ENCODE measurements around the gene DOK1. TPM values are rescaled to one million over a fixed set of nuclear protein-coding genes. Genes with fewer than 3 reads are reported as not detected.

The DOK1 gene
- total RNA-seq, 4 donors from 2014 or later, result 11.9 to 26.5 (median 19.3) TPM

DNA sequence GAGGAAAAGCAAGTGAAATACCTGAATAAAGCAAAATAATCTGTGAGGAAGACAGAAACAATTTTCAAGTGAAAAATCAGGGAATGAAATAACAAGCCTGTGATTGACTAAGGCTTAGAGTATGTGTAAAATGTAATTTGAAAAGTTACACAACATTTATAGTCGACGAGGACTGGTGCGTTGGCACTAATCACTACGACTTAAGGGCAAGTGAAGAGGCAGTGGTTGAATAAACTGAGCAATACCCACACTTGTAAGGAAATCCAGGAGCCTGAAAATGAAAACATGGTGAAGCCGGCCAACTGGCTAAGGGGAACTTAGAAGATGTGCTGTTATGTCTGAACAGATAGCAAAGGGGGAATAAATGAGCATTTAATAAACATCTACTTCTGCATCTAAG is 13.4 kb downstream of the DOK1 start:
- H3K27me3 ChIP-seq, result peaks cover 0 to 14% (median 0%) of the 10 kb centered on the region in 4 donors
- DNase-seq (ENCODE audit: extremely low spot score), result no peak
- intact Hi-C loops (cut with DNase I), result no loop called here
- H3K27ac ChIP-seq (replicated peaks in 1 of 4), result no peak overlapping the region
- TF ChIP-seq, protein P1, sequence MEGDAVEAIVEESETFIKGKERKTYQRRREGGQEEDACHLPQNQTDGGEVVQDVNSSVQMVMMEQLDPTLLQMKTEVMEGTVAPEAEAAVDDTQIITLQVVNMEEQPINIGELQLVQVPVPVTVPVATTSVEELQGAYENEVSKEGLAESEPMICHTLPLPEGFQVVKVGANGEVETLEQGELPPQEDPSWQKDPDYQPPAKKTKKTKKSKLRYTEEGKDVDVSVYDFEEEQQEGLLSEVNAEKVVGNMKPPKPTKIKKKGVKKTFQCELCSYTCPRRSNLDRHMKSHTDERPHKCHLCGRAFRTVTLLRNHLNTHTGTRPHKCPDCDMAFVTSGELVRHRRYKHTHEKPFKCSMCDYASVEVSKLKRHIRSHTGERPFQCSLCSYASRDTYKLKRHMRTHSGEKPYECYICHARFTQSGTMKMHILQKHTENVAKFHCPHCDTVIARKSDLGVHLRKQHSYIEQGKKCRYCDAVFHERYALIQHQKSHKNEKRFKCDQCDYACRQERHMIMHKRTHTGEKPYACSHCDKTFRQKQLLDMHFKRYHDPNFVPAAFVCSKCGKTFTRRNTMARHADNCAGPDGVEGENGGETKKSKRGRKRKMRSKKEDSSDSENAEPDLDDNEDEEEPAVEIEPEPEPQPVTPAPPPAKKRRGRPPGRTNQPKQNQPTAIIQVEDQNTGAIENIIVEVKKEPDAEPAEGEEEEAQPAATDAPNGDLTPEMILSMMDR (IDR thresholded peaks at IDR 0.05), result no peak
- TF ChIP-seq EP300 (IDR thresholded peaks at IDR 0.05), result no peak
- TF ChIP-seq POLR2AphosphoS5 (IDR thresholded peaks at IDR 0.05), result no peak
- TF ChIP-seq POLR2A (IDR thresholded peaks at IDR 0.05; ENCODE audit: low read depth), result no peak
- no peaks in the 10 kb centered on the region for H3K9me3 ChIP-seq
- H3K36me3 ChIP-seq, result no peaks in the 10 kb centered on the region
- WGBS, result 72% methylated on average over 5 of the region's 5 CpGs
- H3K4me3 ChIP-seq, result no peak overlapping the region
- no peaks in the 10 kb centered on the region for H3K4me1 ChIP-seq

DNA sequence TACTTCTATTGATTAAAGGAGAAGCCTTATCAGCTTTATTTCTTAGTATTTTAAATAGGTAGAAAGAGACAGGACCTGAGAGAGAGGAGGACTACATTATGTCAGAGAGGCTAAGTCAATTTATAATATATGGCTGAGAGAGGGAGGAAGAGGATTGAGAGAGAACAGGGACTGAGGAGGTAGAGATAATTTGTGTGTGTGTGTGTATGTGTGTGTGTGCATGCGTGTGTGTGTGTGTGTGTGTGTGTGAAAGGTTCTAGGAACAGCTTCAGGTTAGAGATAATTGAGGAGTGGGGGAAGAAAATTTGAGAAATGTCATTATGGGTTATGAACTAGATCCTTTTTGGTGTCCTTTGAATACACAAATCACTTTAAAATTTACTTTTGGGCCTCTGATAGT is 15.2 kb downstream of the DOK1 start:
- intact Hi-C loops (cut with DNase I), result no loop called here
- WGBS, result 38% methylated on average over 1 of the region's 1 CpG
- no peak for DNase-seq (ENCODE audit: extremely low spot score)
- Histone ChIP-seq H3K27me3 (peaks cover 0 to 2% (median 0%) of the 10 kb centered on the region in 4 donors), H3K4me3 (no peak overlapping the region), H3K36me3 (no peaks in the 10 kb centered on the region), H3K27ac (replicated peaks in 1 of 4) (no peak overlapping the region), H3K4me1 (no peaks in the 10 kb centered on the region), H3K9me3 (no peaks in the 10 kb centered on the region)
- no peak for TF ChIP-seq POLR2AphosphoS5 (IDR thresholded peaks at IDR 0.05)
- TF ChIP-seq POLR2A (IDR thresholded peaks at IDR 0.05; ENCODE audit: low read depth), result no peak
- TF ChIP-seq, protein P1 (IDR thresholded peaks at IDR 0.05), result no peak
- TF ChIP-seq EP300 (IDR thresholded peaks at IDR 0.05), result no peak

DNA sequence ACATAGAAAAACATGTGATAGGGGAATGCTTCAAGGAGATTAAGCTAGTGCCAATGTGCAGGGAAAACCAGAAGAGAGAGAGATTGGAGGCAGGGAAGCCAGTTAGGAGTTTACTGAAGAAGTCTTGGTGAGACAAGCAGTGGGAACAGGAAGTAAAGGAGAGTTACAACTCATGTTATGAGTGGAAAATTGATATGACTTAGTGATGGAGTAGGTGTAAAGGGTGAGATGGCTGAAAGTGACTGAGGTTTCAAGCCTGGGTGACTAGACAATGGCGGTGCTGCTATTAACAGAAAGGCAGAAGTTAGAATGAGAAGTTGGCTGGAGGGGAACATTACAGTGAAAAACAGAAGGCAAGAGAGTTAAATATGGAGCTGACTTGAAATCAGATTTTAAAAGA is 16.5 kb downstream of the DOK1 start:
- intact Hi-C loops (cut with DNase I), result no loop called here
- DNase-seq (ENCODE audit: extremely low spot score), result no peak
- 73% methylated on average over 1 of the region's 1 CpG for WGBS

DNA sequence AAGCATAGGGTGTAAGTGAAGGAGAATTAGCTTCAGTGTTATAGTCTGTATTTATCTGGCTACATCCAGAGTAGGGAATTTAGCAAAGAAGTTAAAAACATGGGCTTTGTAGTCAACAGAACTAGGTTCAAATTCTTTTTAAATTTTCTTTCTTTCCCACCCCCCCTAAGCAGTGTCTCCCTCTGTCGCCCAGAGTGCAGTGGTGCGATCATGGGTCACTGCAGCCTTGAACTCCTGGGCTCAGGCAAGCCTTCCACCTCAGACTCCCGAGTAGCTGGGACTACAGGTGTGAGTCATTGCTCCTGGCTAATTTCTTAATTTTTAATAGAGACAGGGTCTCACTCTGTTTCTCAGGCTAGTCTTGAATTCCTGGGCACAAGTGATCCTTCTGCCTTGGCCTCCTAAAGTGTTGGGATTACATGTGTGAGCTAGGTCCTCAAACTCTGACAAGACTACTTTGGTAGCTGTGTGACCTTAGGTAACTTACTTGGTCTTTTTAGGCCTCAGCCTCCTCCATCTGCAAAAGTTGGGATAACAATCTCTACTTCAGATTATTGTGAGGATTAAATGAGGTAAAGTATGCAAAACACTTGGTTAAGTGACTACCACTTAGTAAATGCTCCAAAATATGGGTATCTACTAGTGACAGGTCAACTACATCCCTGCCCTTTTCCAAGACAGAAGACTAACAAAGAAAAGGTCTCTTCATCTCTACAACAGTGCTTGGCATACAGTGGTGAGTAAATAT is 17.8 kb downstream of the DOK1 start:
- H3K4me3 ChIP-seq, result no peak overlapping the region
- H3K36me3 ChIP-seq, result no peaks in the 10 kb centered on the region
- TF ChIP-seq POLR2AphosphoS5 (IDR thresholded peaks at IDR 0.05), result no peak
- TF ChIP-seq, protein P1 (IDR thresholded peaks at IDR 0.05), result no peak
- no peak for TF ChIP-seq EP300 (IDR thresholded peaks at IDR 0.05)
- no peak for TF ChIP-seq POLR2A (IDR thresholded peaks at IDR 0.05; ENCODE audit: low read depth)
- H3K9me3 ChIP-seq, result no peaks in the 10 kb centered on the region
- intact Hi-C loops (cut with DNase I), result no loop called here
- no peaks in the 10 kb centered on the region for H3K4me1 ChIP-seq
- 79% methylated on average over 3 of the region's 3 CpGs for WGBS
- H3K27ac ChIP-seq (replicated peaks in 1 of 4), result no peak overlapping the region
- peaks cover 0 to 5% (median 0%) of the 10 kb centered on the region in 4 donors for H3K27me3 ChIP-seq
- no peak for DNase-seq (ENCODE audit: extremely low spot score)

More for the DNA sequence above, 16.5 kb downstream of the DOK1 start:
- peaks cover 0 to 5% (median 0%) of the 10 kb centered on the region in 4 donors for H3K27me3 ChIP-seq
- TF ChIP-seq POLR2A (IDR thresholded peaks at IDR 0.05; ENCODE audit: low read depth) (no peak), EP300 (IDR thresholded peaks at IDR 0.05) (no peak), POLR2AphosphoS5 (IDR thresholded peaks at IDR 0.05) (no peak)
- TF ChIP-seq, protein P1 (IDR thresholded peaks at IDR 0.05), result no peak
- H3K4me3 ChIP-seq, result no peak overlapping the region
- H3K36me3 ChIP-seq, result no peaks in the 10 kb centered on the region
- no peaks in the 10 kb centered on the region for H3K9me3 ChIP-seq
- no peak overlapping the region for H3K27ac ChIP-seq (replicated peaks in 1 of 4)
- H3K4me1 ChIP-seq, result no peaks in the 10 kb centered on the region

Data from esophagus muscularis mucosa (tissue), 4 donors.